ENCODE data around the gene SLC23A3. TPM values are rescaled to one million over a fixed set of nuclear protein-coding genes. Genes with fewer than 3 reads are reported as not detected.
A peak's percentile ranks its signal among the peaks of the same experiment; 100 is the strongest.
"Not testable (repeated sequence)": the region's sequence is repeated elsewhere in the genome, so short reads cannot be mapped to it uniquely, and the experiment has no call there.

Gene SLC23A3
- total RNA-seq, 2 donors from 2014 or later: 1.5 to 2.8 TPM

DNA sequence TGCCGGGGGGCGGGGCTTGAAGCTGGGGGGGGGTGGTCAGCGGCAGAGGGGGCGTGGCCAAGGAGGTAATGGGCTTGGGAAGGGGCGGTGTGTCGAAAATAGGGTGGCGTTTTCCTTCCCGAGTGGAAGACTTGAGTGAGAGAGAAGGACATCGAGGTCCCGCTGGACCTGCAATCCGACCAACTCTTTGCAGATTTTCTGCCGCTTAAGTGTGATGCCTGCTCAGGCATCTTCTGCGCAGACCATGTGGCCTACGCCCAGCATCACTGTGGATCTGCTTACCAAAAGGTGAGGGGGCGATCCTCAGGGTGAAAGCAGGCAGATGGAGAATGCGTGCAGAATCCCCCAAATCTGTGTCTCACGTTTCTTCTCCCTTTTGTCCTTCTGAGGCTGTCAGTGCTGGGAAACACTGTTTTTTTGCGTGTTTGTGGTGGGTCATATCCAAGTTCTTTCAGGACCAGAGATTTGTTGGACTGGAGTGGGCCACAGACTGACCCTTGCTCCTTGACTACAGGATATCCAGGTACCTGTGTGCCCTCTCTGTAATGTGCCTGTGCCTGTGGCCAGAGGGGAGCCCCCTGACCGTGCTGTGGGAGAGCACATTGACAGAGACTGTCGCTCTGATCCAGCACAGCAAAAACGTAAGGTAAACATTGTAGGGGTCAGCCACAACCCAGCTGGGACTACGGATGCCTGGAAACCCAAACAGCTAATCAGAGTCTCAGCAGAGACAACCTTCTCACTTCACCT is 37.5 kb upstream of the SLC23A3 start:
- Mint-ChIP-seq H3K9me3 (peaks cover 0 to 4% of the 10 kb centered on the region in 2 donors), H3K27ac (peak overlapping the region; percentile 9 to 72), H3K36me3 (peaks cover 0 to 13% of the 10 kb centered on the region in 2 donors)
- DNase-seq (ENCODE audit: low spot score in 2 of 2): no peak
- ATAC-seq: no peak

GRCh38 chr2:219206328-219207133 is 36.7 kb upstream of the SLC23A3 start, which contains the start of gene ZFAND2B:
ZFAND2B (plus strand) TSS chr2:219206782; CDS start chr2:219206988, 206 bp downstream.
- Mint-ChIP-seq H3K36me3 (peaks cover 0 to 8% of the 10 kb centered on the region in 2 donors), H3K9me3 (peaks cover 0 to 4% of the 10 kb centered on the region in 2 donors), H3K27ac (peak within 1 kb of the TSS; percentile 89 to 97)
- DNase-seq (ENCODE audit: low spot score in 2 of 2) (peak; percentile 95 to 99), ATAC-seq (peak; percentile 97 to 98)

DNA sequence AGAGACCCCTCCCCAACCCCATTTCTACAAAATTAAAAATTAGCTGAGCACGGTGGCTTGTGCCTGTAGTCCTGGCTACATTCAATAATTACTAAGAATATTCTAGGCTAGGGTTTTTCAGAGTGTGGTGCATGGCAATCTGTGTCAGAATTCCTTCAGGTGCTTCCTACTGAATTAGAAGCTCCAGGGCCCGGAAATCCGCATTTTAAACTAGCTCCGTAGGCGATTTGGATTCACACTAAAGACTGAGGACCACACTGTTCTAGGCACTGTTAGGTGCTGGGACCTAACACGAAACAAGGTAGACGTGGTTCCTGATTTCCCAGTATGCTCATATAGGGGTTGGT is 36.1 kb upstream of the SLC23A3 start:
- H3K9me3 Mint-ChIP-seq: peaks cover 0 to 4% of the 10 kb centered on the region in 2 donors
- H3K27ac Mint-ChIP-seq: peak overlapping the region; percentile 89 to 97
- no peak for DNase-seq (ENCODE audit: low spot score in 2 of 2)
- no peak for ATAC-seq
- peaks cover 0 to 11% of the 10 kb centered on the region in 2 donors for H3K36me3 Mint-ChIP-seq

GRCh38 chr2:219205165-219205538 is 35.3 kb upstream of the SLC23A3 start:
- peaks cover 0 to 4% of the 10 kb centered on the region in 2 donors for H3K9me3 Mint-ChIP-seq
- DNase-seq (ENCODE audit: low spot score in 2 of 2): no peak
- no peak for ATAC-seq
- no peak overlapping the region for H3K27ac Mint-ChIP-seq
- peaks cover 0 to 15% of the 10 kb centered on the region in 2 donors for H3K36me3 Mint-ChIP-seq

GRCh38 chr2:219204425-219205164 is 34.8 kb upstream of the SLC23A3 start:
- Mint-ChIP-seq H3K27ac (no peak overlapping the region), H3K9me3 (peaks cover 0 to 4% of the 10 kb centered on the region in 2 donors), H3K36me3 (peaks cover 0 to 15% of the 10 kb centered on the region in 2 donors)
- DNase-seq (ENCODE audit: low spot score in 2 of 2) (no peak), ATAC-seq (no peak)

DNA sequence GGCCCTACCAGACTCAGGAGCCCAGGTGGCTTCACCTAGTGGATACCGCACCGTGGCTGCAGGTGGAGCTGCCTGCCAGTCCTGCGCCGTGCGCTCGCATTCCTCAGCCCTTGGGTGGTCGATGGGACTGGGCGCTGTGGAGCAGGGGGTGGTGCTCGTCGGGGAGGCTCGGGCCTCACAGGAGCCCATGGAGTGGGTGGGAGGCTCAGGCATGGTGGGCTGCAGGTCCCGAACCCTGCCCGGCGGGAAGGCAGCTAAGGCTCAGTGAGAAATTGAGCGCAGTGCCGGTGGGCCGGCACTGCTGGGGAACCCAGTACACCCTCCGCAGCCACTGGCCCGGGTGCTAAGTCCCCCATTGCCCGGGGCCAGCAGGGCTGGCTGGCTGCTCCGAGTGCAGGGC is 31.5 kb upstream of the SLC23A3 start:
- Mint-ChIP-seq H3K27ac (peak overlapping the region in 1 of 2 donors; percentile 54), H3K36me3 (peaks cover 0 to 15% of the 10 kb centered on the region in 2 donors)
- not testable (repeated sequence) for DNase-seq (ENCODE audit: low spot score in 2 of 2); H3K9me3 Mint-ChIP-seq; ATAC-seq

GRCh38 chr2:219200502-219201326 is 30.9 kb upstream of the SLC23A3 start:
- Mint-ChIP-seq H3K27ac (peak overlapping the region; percentile 54 to 76), H3K36me3 (peaks cover 0 to 15% of the 10 kb centered on the region in 2 donors)
- not testable (repeated sequence) for H3K9me3 Mint-ChIP-seq; DNase-seq (ENCODE audit: low spot score in 2 of 2); ATAC-seq

GRCh38 chr2:219199470-219200211 is 29.8 kb upstream of the SLC23A3 start:
- Mint-ChIP-seq H3K9me3 (peaks cover 0 to 4% of the 10 kb centered on the region in 2 donors), H3K27ac (no peak overlapping the region), H3K36me3 (peaks cover 0 to 12% of the 10 kb centered on the region in 2 donors)
- DNase-seq (ENCODE audit: low spot score in 2 of 2): no peak
- peak in 1 of 2 donors; percentile 37 for ATAC-seq

- no peak overlapping the region for H3K27ac Mint-ChIP-seq
- no peak for DNase-seq (ENCODE audit: low spot score in 2 of 2)
- ATAC-seq: peak in 1 of 2 donors; percentile 18
Observed at GRCh38 chr2:219198974-219199373, 29.1 kb upstream of the SLC23A3 start.

DNA sequence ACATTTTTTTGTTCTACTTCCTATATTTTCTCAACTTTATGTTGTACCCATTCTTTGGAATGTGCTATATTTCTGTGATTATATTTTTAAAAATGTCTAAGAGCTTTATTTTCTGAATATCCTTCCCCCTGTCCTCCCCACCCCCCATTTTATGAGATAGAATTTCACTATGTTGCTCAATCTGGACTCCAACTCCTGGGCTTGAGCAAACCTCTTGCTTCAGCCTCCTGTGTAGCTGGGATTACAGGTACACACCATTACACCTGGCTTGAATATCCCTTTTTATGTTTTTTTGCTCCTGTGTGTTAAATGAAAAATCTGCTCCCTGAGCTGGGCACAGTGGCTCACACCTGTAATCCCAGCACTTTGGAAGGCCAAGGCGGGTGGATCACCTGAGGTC is 27.6 kb upstream of the SLC23A3 start:
- no peak for DNase-seq (ENCODE audit: low spot score in 2 of 2)
- no peak for ATAC-seq
- Mint-ChIP-seq H3K9me3 (no peaks in the 10 kb centered on the region), H3K36me3 (peaks cover 0 to 7% of the 10 kb centered on the region in 2 donors), H3K27ac (no peak overlapping the region)

More at GRCh38 chr2:219198974-219199373, 29.1 kb upstream of the SLC23A3 start:
- Mint-ChIP-seq H3K9me3 (no peaks in the 10 kb centered on the region), H3K36me3 (peaks cover 0 to 7% of the 10 kb centered on the region in 2 donors)

DNA sequence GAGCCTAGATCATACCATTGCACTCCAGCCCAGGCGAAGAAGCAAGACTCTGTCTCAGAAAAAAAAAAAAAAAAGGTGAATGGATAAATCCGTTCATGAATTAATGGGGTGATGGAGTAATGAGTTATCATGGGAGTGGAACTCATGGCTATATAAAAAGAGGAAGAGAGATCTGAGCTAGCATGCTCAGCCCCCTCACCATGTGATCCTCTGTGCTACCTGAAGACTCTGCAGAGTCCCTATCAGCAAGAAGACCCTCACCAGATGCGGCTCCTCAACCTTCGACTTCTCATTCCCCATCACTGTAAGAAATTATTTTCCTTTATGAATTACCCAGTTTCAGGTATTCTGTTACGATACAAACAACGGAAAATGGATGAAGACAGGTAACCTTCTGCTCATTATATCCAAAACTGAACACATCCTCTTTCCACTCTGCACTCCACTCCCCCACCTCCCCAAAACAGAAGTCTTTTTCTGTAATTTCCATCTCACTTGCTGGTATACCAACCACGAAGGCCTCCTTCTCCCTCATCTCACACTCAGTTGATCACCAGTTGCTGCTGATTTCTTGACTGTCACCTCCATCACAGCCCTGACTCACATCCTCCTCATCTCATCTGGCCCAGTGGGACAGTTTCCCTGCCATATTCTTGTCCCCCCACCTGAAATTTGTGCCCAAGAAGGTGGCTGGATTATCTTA is 17.1 kb upstream of the SLC23A3 start:
- peak; percentile 19 to 51 for DNase-seq (ENCODE audit: low spot score in 2 of 2)
- Mint-ChIP-seq H3K36me3 (peaks cover 5 to 16% of the 10 kb centered on the region in 2 donors), H3K9me3 (no peaks in the 10 kb centered on the region), H3K27ac (peak overlapping the region; percentile 38 to 58)
- ATAC-seq: peak; percentile 94 to 96

DNA sequence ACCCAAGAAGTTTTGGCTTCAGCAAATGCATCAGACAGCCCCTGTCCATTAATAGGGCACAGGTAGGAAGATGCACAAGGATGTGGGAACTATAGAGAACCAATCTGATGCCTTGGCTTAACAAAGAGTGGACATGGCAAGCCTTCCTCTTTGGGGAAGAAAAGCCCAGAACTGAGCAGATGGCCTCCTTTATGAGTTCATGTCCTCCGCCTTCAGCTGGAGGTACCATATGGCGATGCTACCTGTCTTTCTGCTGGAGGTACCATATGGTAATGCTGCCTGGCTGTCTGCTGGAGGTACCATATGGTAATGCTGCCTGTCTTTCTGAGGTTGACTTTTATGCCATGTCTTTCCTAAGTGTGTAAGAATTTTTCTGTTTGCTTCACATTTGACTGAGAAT is 14.3 kb upstream of the SLC23A3 start:
- H3K36me3 Mint-ChIP-seq: peaks cover 13 to 34% of the 10 kb centered on the region in 2 donors
- no peaks in the 10 kb centered on the region for H3K9me3 Mint-ChIP-seq
- DNase-seq (ENCODE audit: low spot score in 2 of 2) (no peak), ATAC-seq (no peak)
- no peak overlapping the region for H3K27ac Mint-ChIP-seq

- DNase-seq (ENCODE audit: low spot score in 2 of 2): no peak
- H3K9me3 Mint-ChIP-seq: no peaks in the 10 kb centered on the region
- peaks cover 20 to 41% of the 10 kb centered on the region in 2 donors for H3K36me3 Mint-ChIP-seq
- no peak for ATAC-seq
- peak overlapping the region; percentile 64 to 88 for H3K27ac Mint-ChIP-seq
Observed at GRCh38 chr2:219183151-219183772, 13.4 kb upstream of the SLC23A3 start.

All from activated naive CD4-positive, alpha-beta T cell treated with anti-CD3 and anti-CD28 coated beads, Interleukin-2, amount 50 U/mL, for 72 hours (primary cell).